GM19240 (cell line): ENCODE results near the gene C14orf119.
A peak's percentile ranks its signal among the peaks of the same experiment; 100 is the strongest.

Source experiments
- DNase-seq: peaks from one replicate; pipeline ENCODE4 v3.0.0; 2011; ENCODE audit warnings: low spot score; ENCODE audit not compliant: insufficient read length

The C14orf119 gene

GRCh38 chr14:23109769-23110168 is 14.5 kb downstream of the C14orf119 start:
- DNase-seq, result no peak

- DNase-seq, result no peak
Measured at GRCh38 chr14:23110579-23111365, 15.5 kb downstream of the C14orf119 start.

- no peak for DNase-seq
Measured at GRCh38 chr14:23112359-23113178, 17.3 kb downstream of the C14orf119 start.

GRCh38 chr14:23113431-23114119 is 18.3 kb downstream of the C14orf119 start:
- no peak for DNase-seq

DNA sequence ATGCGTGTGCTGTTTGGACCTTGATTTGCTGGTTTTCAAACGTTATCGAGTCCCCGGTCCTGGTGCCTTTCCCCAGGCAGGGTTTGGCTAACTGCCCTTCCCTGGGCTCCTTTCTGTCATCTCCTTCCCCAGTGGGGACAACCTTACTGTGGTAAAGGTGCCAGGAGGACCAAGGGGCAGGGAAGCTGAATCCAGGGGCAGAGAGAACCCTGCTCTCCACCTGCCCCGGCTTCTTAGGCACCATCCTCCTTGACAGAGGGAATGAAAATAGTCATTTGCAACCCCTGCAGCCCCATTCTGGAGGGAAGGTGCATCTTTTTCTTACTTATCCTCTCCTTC is 18.8 kb downstream of the C14orf119 start:
- no peak for DNase-seq

DNA sequence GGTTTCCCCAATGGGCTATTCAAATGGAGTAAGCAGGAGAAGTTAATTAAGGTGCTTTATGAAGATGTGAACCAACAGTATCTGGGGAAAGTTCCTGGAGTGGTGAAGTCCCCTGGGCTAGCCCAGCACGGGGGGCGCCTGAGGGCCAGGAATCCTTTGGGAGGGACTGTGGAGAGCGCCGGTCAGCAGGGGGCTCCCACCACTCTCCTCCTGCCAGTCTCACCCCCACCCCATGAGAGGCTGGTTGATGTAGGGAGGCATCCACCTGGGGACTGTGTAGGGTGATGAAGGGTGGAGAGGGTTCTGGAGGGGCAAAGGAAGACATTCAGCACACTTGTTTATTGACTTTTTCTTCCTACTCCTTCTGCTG is 19.3 kb downstream of the C14orf119 start:
- no peak for DNase-seq

DNA sequence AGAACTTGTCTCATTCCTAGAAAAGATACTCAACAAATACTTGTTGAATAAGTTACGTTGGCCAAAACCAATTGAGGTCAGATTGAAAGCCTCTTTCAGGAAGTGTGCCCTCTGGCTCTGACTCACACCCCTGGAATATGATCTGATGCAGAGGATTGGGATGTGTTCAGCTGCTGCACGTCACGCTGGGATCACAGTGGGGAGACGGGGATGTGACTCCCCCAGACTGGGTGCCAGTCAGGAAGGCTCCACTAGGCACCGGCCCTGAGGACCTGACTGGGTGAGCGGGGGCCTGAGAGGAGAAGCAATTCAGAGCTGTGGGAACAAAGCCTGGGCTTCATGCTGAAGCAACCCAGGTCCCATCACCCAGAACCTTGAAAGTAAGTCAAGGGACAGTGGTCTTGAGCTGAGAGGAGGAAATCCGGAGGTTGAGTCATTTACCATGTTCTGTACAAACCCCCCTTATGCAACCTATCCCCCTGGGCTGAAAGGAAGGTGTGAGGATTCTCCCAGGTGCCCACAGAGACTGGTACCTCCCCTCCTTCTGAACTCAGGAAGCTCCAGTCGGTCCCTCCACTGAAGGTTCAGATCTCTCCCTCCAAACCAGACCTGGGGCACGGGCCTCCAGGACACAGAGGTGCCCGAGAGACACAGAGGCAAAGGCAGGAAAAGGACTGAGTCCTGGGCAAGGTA is 19.9 kb downstream of the C14orf119 start:
- DNase-seq, result no peak

- DNase-seq, result no peak
Measured at GRCh38 chr14:23115918-23116317, 20.6 kb downstream of the C14orf119 start.

GRCh38 chr14:23117371-23118020 is 22.2 kb downstream of the C14orf119 start:
- DNase-seq, result no peak

DNA sequence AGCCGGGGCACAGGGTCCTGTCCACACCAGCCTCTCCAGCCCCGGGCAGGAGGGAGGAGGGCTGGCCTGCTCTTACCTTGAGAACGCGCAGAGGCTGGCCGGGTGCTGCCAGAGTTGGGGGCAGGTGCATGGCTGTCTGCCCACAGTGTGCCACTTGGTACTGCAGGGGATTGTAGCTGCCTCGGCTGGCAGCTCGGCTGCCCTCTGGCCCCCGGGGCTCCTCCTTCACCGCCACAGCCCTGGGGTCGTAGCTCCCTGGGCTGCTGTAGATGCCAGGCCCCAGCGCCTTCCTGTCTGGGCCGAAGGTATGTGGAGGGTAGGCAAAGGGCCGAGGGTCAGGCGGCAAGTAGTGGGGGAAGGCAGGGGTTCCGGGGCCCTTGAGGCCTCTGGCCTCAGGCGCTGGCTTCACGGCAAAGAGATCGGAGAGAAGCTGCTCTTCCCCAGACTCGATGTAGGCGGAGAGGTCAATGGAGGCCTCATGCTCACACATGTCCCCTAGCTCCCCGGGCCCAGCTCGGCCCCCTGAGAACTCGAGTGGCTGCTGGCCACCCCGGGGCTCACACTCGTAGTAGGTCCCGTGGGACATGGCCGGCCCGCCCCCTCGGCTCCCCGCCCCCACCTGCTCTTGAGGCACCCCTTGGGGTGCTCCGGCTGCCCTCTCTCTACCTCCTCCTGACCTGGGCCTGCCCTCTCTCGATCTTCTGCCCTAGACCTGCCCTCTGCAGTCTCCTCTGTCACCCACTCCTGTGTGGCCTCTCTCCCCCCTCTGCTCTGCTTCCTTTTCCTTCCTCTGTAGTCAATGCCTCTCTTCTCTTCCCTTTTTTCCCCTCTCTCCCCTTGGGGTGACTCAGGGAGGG is 23.4 kb downstream of the C14orf119 start, which contains the start of gene CEBPE:
TSS of gene CEBPE (minus strand) at position 750 of the 857 bp plus-strand sequence. CDS start at position 586, 164 bp downstream.
- DNase-seq, result no peak

- no peak for DNase-seq
Measured at GRCh38 chr14:23119363-23120327, 24.3 kb downstream of the C14orf119 start.

DNA sequence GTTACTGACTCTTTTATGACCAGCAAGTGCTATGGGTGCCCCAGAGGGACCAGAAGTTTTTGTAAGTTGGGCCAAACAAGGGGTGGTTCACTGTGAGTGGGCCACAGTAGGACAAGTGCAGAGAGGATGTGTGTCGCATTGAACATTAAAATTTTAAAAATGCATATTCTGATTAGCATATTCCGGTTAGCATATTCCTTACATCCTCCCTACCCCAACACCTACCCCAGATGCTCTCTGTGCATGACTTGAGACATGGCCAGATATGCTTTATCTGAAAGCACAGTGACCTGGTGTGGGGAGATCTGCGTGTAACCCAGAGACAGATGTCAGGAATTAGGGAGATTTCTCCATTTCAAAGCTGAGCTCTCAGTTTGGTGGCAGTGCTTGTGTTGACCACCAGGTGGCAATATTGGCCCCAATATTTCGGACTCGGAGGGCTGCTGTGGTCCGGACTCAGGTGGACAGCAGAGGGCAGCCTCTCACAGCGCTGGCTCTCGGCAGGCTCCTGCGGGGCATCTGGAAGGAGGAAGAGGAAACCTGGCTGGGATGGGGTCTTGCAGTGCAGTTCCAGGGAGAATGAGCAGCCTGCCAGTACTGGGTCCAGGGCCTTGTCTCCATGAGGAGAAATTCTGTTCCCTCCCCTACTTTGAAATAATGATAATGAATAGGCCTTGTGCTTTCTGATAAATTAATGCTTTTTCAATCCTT is 25.4 kb downstream of the C14orf119 start:
- peak; percentile 95 for DNase-seq

DNA sequence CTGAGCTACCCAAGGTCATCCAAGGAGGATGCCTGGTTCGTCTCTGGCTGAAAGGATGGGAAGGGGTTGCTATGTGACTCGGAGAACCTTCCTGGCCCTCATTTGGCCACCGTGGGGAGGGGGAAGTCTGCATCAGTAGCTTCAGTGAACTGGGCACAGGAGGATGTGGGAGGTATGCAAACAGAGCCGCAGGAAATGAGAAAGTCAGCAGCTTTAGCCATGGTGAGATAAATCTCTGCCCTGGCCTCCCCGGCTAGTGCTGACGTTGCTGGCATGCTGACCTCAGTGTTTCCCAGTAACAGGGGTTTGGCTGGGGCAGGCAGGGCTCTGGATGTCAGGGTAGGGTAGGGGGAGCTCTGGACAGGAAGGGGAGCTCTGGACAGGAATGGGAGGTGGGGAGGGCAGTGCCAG is 26.1 kb downstream of the C14orf119 start:
- peak; percentile 51 for DNase-seq

- DNase-seq, result no peak
Measured at GRCh38 chr14:23122086-23122485, 26.8 kb downstream of the C14orf119 start.

- DNase-seq, result no peak
Measured at GRCh38 chr14:23123419-23123818, 28.1 kb downstream of the C14orf119 start.

- no peak for DNase-seq
Measured at GRCh38 chr14:23124337-23124954, 29.1 kb downstream of the C14orf119 start.

DNA sequence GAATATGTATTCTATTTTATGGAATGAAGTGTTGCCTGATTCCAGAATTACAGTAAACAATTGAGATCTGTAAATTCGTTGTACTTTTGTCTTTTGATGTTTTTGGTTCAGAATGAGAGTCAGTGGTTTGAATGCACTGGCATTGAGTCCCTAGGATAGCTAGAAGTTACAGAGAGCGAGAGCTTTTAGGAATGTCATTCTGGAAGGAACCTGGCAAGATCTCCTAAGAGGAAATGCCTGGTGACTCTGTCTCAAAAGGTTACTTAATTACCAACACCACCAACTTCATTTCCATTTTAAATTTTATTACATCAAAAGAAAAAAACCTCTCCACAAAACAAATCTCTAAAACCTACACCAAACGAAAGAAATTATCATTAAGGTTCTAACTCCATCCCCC is 29.7 kb downstream of the C14orf119 start:
- no peak for DNase-seq
